Right kidney (tissue), 1 donor: ENCODE measurements around the gene IL22RA1.

Source experiments
- DNase-seq: peaks from one replicate; pipeline ENCODE4 v3.0.0-alpha.2; 2016

The IL22RA1 gene

GRCh38 chr1:24074196-24074595, 68.7 kb downstream of the IL22RA1 start:
- no peak for DNase-seq

- no peak for DNase-seq
Observed at GRCh38 chr1:24071941-24072340, 71.0 kb downstream of the IL22RA1 start.

GRCh38 chr1:24070821-24071393, 72.0 kb downstream of the IL22RA1 start:
- DNase-seq, result peak; percentile 70

- no peak for DNase-seq
Observed at GRCh38 chr1:24069817-24070216, 73.1 kb downstream of the IL22RA1 start.
